GM18907 (cell line): ENCODE measurements around the gene TSR3.
"Not testable (repeated sequence)": the region's sequence is repeated elsewhere in the genome, so short reads cannot be mapped to it uniquely, and the experiment has no call there.

Source experiments
- ATAC-seq: cut with Tn5 transposase; IDR thresholded peaks from one replicate; pipeline ENCODE4 v1.9.1; 2021; ENCODE audit warnings: mild to moderate bottlenecking, moderate library complexity; ENCODE audit not compliant: unreplicated experiment

TSR3 gene

GRCh38 chr16:1338855-1339675, 12.6 kb downstream of the TSR3 start:
- no peak for ATAC-seq

GRCh38 chr16:1338119-1338730, 13.5 kb downstream of the TSR3 start:
- ATAC-seq = no peak

- no peak for ATAC-seq
Measured at GRCh38 chr16:1337486-1337885, 14.2 kb downstream of the TSR3 start.

GRCh38 chr16:1336619-1337018, 15.1 kb downstream of the TSR3 start:
- no peak for ATAC-seq

- ATAC-seq = no peak
Measured at GRCh38 chr16:1335996-1336395, 15.7 kb downstream of the TSR3 start.

- ATAC-seq = no peak
Measured at GRCh38 chr16:1335211-1335971, 16.3 kb downstream of the TSR3 start.

- ATAC-seq = no peak
Measured at GRCh38 chr16:1334739-1335138, 16.9 kb downstream of the TSR3 start.

GRCh38 chr16:1333854-1334700, 17.6 kb downstream of the TSR3 start:
- no peak for ATAC-seq

- no peak for ATAC-seq
Measured at GRCh38 chr16:1333149-1333812, 18.4 kb downstream of the TSR3 start, which contains the start of gene BAIAP3. Gene BAIAP3 (plus strand): TSS chr16:1333645. CDS start chr16:1338550, 4,905 bp downstream.

- ATAC-seq = no peak
Measured at GRCh38 chr16:1332618-1333148, 19.0 kb downstream of the TSR3 start.

- ATAC-seq = peak; percentile 58
Measured at GRCh38 chr16:1331712-1332617, 19.7 kb downstream of the TSR3 start.

- ATAC-seq = no peak
Measured at GRCh38 chr16:1330931-1331711, 20.6 kb downstream of the TSR3 start.

- ATAC-seq = no peak
Measured at GRCh38 chr16:1330260-1330914, 21.3 kb downstream of the TSR3 start.

GRCh38 chr16:1328961-1329360, 22.7 kb downstream of the TSR3 start:
- not testable (repeated sequence) for ATAC-seq

- ATAC-seq = not testable (repeated sequence)
Measured at GRCh38 chr16:1328136-1328535, 23.5 kb downstream of the TSR3 start.

GRCh38 chr16:1327619-1327947, 24.1 kb downstream of the TSR3 start:
- ATAC-seq = no peak

GRCh38 chr16:1326946-1327618, 24.6 kb downstream of the TSR3 start:
- ATAC-seq = no peak
